SK-N-SH (cell line): ENCODE measurements around the gene RBM44.

Source experiments
- GABPA ChIP-seq: IDR thresholded peaks from 2 replicates; pipeline ENCODE4 v1.4.0; 2012; ENCODE audit warnings: low read depth, mild to moderate bottlenecking
- POLR2AphosphoS5 ChIP-seq: IDR thresholded peaks from 2 replicates; pipeline ENCODE4 v1.6.1; 2012; ENCODE audit warnings: low read depth, low read length
- TF ChIP-seq, protein P1 (sequence below): fragments of 200-600 bp; sonication (generic); IDR thresholded peaks from 2 replicates; pipeline ENCODE4 v1.6.1; 2017; ENCODE audit warnings: antibody characterized with exemption, mild to moderate bottlenecking, moderate library complexity
- TF ChIP-seq, protein P2 (sequence below): IDR thresholded peaks from 2 replicates; pipeline ENCODE4 v1.4.0; 2012; ENCODE audit warnings: low read depth, borderline replicate concordance

GRCh38 chr2:237835372-237835771 lies 36.8 kb downstream of the RBM44 start:
- TF ChIP-seq, protein P1, sequence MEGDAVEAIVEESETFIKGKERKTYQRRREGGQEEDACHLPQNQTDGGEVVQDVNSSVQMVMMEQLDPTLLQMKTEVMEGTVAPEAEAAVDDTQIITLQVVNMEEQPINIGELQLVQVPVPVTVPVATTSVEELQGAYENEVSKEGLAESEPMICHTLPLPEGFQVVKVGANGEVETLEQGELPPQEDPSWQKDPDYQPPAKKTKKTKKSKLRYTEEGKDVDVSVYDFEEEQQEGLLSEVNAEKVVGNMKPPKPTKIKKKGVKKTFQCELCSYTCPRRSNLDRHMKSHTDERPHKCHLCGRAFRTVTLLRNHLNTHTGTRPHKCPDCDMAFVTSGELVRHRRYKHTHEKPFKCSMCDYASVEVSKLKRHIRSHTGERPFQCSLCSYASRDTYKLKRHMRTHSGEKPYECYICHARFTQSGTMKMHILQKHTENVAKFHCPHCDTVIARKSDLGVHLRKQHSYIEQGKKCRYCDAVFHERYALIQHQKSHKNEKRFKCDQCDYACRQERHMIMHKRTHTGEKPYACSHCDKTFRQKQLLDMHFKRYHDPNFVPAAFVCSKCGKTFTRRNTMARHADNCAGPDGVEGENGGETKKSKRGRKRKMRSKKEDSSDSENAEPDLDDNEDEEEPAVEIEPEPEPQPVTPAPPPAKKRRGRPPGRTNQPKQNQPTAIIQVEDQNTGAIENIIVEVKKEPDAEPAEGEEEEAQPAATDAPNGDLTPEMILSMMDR, result no peak
- TF ChIP-seq, protein P2, sequence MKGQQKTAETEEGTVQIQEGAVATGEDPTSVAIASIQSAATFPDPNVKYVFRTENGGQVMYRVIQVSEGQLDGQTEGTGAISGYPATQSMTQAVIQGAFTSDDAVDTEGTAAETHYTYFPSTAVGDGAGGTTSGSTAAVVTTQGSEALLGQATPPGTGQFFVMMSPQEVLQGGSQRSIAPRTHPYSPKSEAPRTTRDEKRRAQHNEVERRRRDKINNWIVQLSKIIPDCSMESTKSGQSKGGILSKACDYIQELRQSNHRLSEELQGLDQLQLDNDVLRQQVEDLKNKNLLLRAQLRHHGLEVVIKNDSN, result no peak
- TF ChIP-seq POLR2AphosphoS5, result no peak
- TF ChIP-seq GABPA, result no peak
